Esophagus muscularis mucosa (tissue), 3 donors: ENCODE measurements around the gene PNMA1.

Experiments used
- CTCF ChIP-seq, 3 experiments: fragments of 200-600 bp in 2 of 3; fragments of 450-650 bp in 1 of 3; sonication (generic) in 2 of 3; IDR thresholded peaks; one replicate each; pipeline ENCODE4 v1.5.1; 2017 to 2019; ENCODE audit warnings: antibody characterized with exemption in 3 of 3, mild to moderate bottlenecking in 2 of 3, moderate library complexity in 1 of 3
- EP300 ChIP-seq: sonication (generic); formaldehyde crosslinking; IDR thresholded peaks from one replicate; pipeline ENCODE4 v1.6.1; 2017; ENCODE audit warnings: antibody characterized with exemption

GRCh38 chr14:73744874-73745529, 30.8 kb upstream of the PNMA1 start:
- TF ChIP-seq CTCF (IDR thresholded peaks at IDR 0.05) (no peak), EP300 (no peak)
